K562 (cell line): ENCODE measurements around the gene LY6G6C. TPM values are rescaled to one million over a fixed set of nuclear protein-coding genes. Genes with fewer than 3 reads are reported as not detected.

Experiments used
- AFF1 ChIP-seq, 2 experiments: fragments of 450-650 bp; IDR thresholded peaks; 2 replicates each; pipeline ENCODE4 v1.6.1; 2018; ENCODE audit warnings: mild to moderate bottlenecking in 2 of 2, low read depth in 1 of 2; ENCODE audit not compliant: partially characterized antibody in 2 of 2
- BRCA1 ChIP-seq, 2 experiments: fragments of 450-650 bp in 1 of 2; sonication (generic) in 1 of 2; formaldehyde crosslinking in 1 of 2; IDR thresholded peaks; 2 replicates each; pipeline versions ENCODE4 v1.5.0 to v1.6.1; 2017 to 2020; ENCODE audit warnings: mild to moderate bottlenecking in 1 of 2, missing genetic modification reagents in 1 of 2
- CBFB ChIP-seq: sonication (generic); formaldehyde crosslinking; IDR thresholded peaks from 2 replicates; pipeline ENCODE4 v1.4.0; 2020; ENCODE audit warnings: mild to moderate bottlenecking, missing genetic modification reagents
- CHCHD3 ChIP-seq: fragments of 250-450 bp; sonication (Bioruptor Pico); IDR thresholded peaks from 2 replicates; pipeline ENCODE4 v2.1.2; 2022; ENCODE audit warnings: mild to moderate bottlenecking
- DMBX1 ChIP-seq: fragments of 250-450 bp; sonication (Bioruptor Pico); IDR thresholded peaks from 2 replicates; pipeline ENCODE4 v1.8.0; 2022; ENCODE audit warnings: inconsistent platforms, mild to moderate bottlenecking, moderate library complexity, borderline replicate concordance
- FOXA1 ChIP-seq: fragments of 450-650 bp; IDR thresholded peaks from 2 replicates; pipeline ENCODE4 v1.6.1; 2016; ENCODE audit warnings: mild to moderate bottlenecking, borderline replicate concordance
- GABPA ChIP-seq: fragments of 200-800 bp; sonication (Bioruptor generic); conservative IDR thresholded peaks from 2 replicates; pipeline ENCODE4 v1.6.1; 2016; ENCODE audit warnings: low read depth, missing genetic modification characterization, missing compliant biosample characterization
- GTF2A2 ChIP-seq: IDR thresholded peaks from 2 replicates; pipeline ENCODE4 v1.6.1; 2016; ENCODE audit warnings: mild to moderate bottlenecking, missing genetic modification characterization, missing compliant biosample characterization
- HMGXB4 ChIP-seq: sonication (generic); formaldehyde crosslinking; IDR thresholded peaks from 2 replicates; pipeline ENCODE4 v1.8.1; 2023; ENCODE audit warnings: mild to moderate bottlenecking, missing genetic modification reagents
- KLF1 ChIP-seq: fragments of 450-650 bp; IDR thresholded peaks from 2 replicates; pipeline ENCODE4 v1.6.1; 2016; ENCODE audit warnings: missing genetic modification characterization, missing compliant biosample characterization
- MCM5 ChIP-seq: fragments of 450-650 bp; IDR thresholded peaks from 2 replicates; pipeline ENCODE4 v1.6.1; 2016; ENCODE audit warnings: low read depth
- NCOA4 ChIP-seq: fragments of 450-650 bp; IDR thresholded peaks from 2 replicates; pipeline ENCODE4 v1.6.1; 2018; ENCODE audit warnings: mild to moderate bottlenecking; ENCODE audit not compliant: partially characterized antibody
- NR2C1 ChIP-seq, 2 experiments: fragments of 450-650 bp; IDR thresholded peaks; 2 replicates each; pipeline ENCODE4 v1.6.1; 2017; ENCODE audit warnings: mild to moderate bottlenecking in 2 of 2, antibody characterized with exemption in 1 of 2, inconsistent platforms in 1 of 2, missing compliant biosample characterization in 1 of 2, missing genetic modification characterization in 1 of 2
- PTBP1 ChIP-seq: fragments of 200-400 bp; formaldehyde crosslinking; IDR thresholded peaks from 2 replicates; pipeline ENCODE4 v1.6.1; 2017; ENCODE audit warnings: low read depth, low read length
- SMARCA4 ChIP-seq: fragments of 450-650 bp; IDR thresholded peaks from 2 replicates; pipeline ENCODE4 v1.6.1; 2016
- STAT5A ChIP-seq: IDR thresholded peaks from 2 replicates; pipeline ENCODE4 v1.6.1; 2012; ENCODE audit warnings: low read length, inconsistent platforms, borderline replicate concordance
- ZNF197 ChIP-seq: fragments of 200-800 bp; sonication (Bioruptor generic); IDR thresholded peaks from 2 replicates; pipeline ENCODE4 v1.6.1; 2016; ENCODE audit warnings: low read depth, missing genetic modification characterization, missing compliant biosample characterization
- ZNF280A ChIP-seq: fragments of 450-650 bp; IDR thresholded peaks from 2 replicates; pipeline ENCODE4 v1.6.1; 2018; ENCODE audit warnings: mild to moderate bottlenecking, low read depth; ENCODE audit not compliant: partially characterized antibody
- ZNF696 ChIP-seq: fragments of 250-450 bp; sonication (Bioruptor Pico); conservative IDR thresholded peaks from 2 replicates; pipeline ENCODE4 v1.4.0; 2020; ENCODE audit warnings: mild to moderate bottlenecking, moderate library complexity
- polyA plus RNA-seq, 8 experiments: library from polyadenylated mRNA; depleted of rRNA in 4 of 8; stranded (reverse) in 5 of 8; unstranded in 3 of 8; fragments of >200 nt; fragmentation: Nextera tagmentation in 2 of 8; fragmentation: Illumina TruSeq in 1 of 8; extraction: Ambion mirVana in 2 of 8; extraction: Trizol in 1 of 8; gene quantifications; 2 replicates each; pipeline versions ENCODE4 v1.2.1 to v1.2.3, GENCODE V29; 2011 to 2014; ENCODE audit warnings: inconsistent platforms in 1 of 8, missing spikeins in 1 of 8
- total RNA-seq, 7 experiments: library from RNA; depleted of rRNA in 6 of 7; stranded (reverse); fragments of >200 nt in 6 of 7; fragmentation: Illumina TruSeq in 2 of 7; extraction: Trizol in 2 of 7; gene quantifications; 2 replicates each; pipeline versions ENCODE4 v1.2.1 to v1.2.3, GENCODE V29; 2011 to 2021; ENCODE audit warnings: low replicate concordance in 1 of 7

Gene LY6G6C
- total and polyA plus RNA-seq, 9 of the 15 experiments (the other 6 are each of a cell fraction or from before 2014, with no cell fraction given): 0.06 to 0.20 TPM; not detected in 7

- TF ChIP-seq CBFB (CRISPR knock-in tag) (no peak), GTF2A2 (no peak), CHCHD3 (CRISPR knock-in tag) (no peak), KLF1 (tag) (no peak), MCM5 (no peak), ZNF696 (CRISPR knock-in tag) (no peak), AFF1 (IDR thresholded peaks at IDR 0.05; ENCODE audit: low read depth in 1 of 2, partially characterized antibody in 2 of 2) (no peak), GABPA (tag) (no peak), FOXA1 (no peak), STAT5A (no peak), NCOA4 (no peak), NR2C1 (IDR thresholded peaks at IDR 0.05) (no peak; the same call in 1 of the 2 replicates), NR2C1 (tag; IDR thresholded peaks at IDR 0.05) (no peak), BRCA1 (IDR thresholded peaks at IDR 0.05) (no peak), BRCA1 (CRISPR knock-in tag; IDR thresholded peaks at IDR 0.05) (no peak), ZNF197 (no peak), SMARCA4 (no peak), PTBP1 (no peak), HMGXB4 (CRISPR knock-in tag) (no peak), ZNF280A (no peak), DMBX1 (CRISPR knock-in tag) (no peak)
Measured at GRCh38 chr6:31689249-31690110, 32.1 kb downstream of the LY6G6C start (continued).
